ENCODE data around the gene CDADC1. TPM values are rescaled to one million over a fixed set of nuclear protein-coding genes. Genes with fewer than 3 reads are reported as not detected.
A peak's percentile ranks its signal among the peaks of the same experiment; 100 is the strongest.

The CDADC1 gene
- total RNA-seq, 2 experiments from 2014 or later, result 9.1 to 11.3 TPM

- Mint-ChIP-seq H3K27ac (no peak overlapping the region), H3K4me3 (no peak overlapping the region), H3K4me1 (ENCODE audit: low read depth) (no peaks in the 10 kb centered on the region), H3K9me3 (no peaks in the 10 kb centered on the region), H3K27me3 (peaks cover 12% of the 10 kb centered on the region), H3K36me3 (ENCODE audit: low read depth) (no peaks in the 10 kb centered on the region)
- Histone ChIP-seq H3K27ac (ENCODE audit: low read depth in 1 of 2, low read length in 2 of 2) (no peak overlapping the region), H3K27me3 (ENCODE audit: control insufficient read depth in 1 of 2, insufficient read depth in 2 of 2, low read length in 2 of 2) (peaks cover 0 to 7% of the 10 kb centered on the region in 2 experiments), H3K4me1 (ENCODE audit: insufficient read depth, low read length) (no peaks in the 10 kb centered on the region), H3K9me3 (ENCODE audit: control insufficient read depth in 1 of 2, insufficient read depth in 1 of 2, low read length in 2 of 2) (no peaks in the 10 kb centered on the region), H3K36me3 (ENCODE audit: insufficient read depth, low read length) (no peaks in the 10 kb centered on the region), H3K4me3 (ENCODE audit: low read length) (no peak overlapping the region)
- CTCF ChIA-PET, result interaction anchor here (1.1 to 1.6 kb wide), 5 partner anchors 9 to 46 kb away, joined by 4 to 20 read pairs (median 6); no protein-coding TSS in a partner anchor
- intact Hi-C loops (cut with DNase I, micrococcal nuclease), result loop anchor here (1.0 to 5.0 kb wide), 3 partner anchors 41 to 367 kb away; no protein-coding TSS in a partner anchor
- peak; percentile 46 for TF ChIP-seq CTCF (IDR thresholded peaks at IDR 0.05)
- POLR2A ChIA-PET, result interaction anchor here (1.0 kb wide), 1 partner anchor 9 kb away, joined by 3 read pairs; no protein-coding TSS in a partner anchor
- peak; percentile 70 for ATAC-seq (ENCODE audit: poor library complexity)
- DNase-seq, result peak in 8 of 14 experiments; percentile 21 to 74 (median 46)
These were observed 7.7 kb upstream of the CDADC1 start for GRCh38 chr13:49240017-49240416.

GRCh38 chr13:49241296-49241695 lies 6.4 kb upstream of the CDADC1 start:
- Mint-ChIP-seq H3K4me3 (no peak overlapping the region), H3K27me3 (peaks cover 7% of the 10 kb centered on the region), H3K36me3 (ENCODE audit: low read depth) (no peaks in the 10 kb centered on the region), H3K27ac (no peak overlapping the region), H3K4me1 (ENCODE audit: low read depth) (no peaks in the 10 kb centered on the region), H3K9me3 (no peaks in the 10 kb centered on the region)
- POLR2A ChIA-PET, result no interaction called here
- ATAC-seq (ENCODE audit: poor library complexity) (no peak), DNase-seq (no peak)
- Histone ChIP-seq H3K27ac (ENCODE audit: low read depth in 1 of 2, low read length in 2 of 2) (no peak overlapping the region), H3K4me3 (ENCODE audit: low read length) (no peak overlapping the region), H3K27me3 (ENCODE audit: control insufficient read depth in 1 of 2, insufficient read depth in 2 of 2, low read length in 2 of 2) (peaks cover 0 to 7% of the 10 kb centered on the region in 2 experiments), H3K4me1 (ENCODE audit: insufficient read depth, low read length) (no peaks in the 10 kb centered on the region), H3K9me3 (ENCODE audit: control insufficient read depth in 1 of 2, insufficient read depth in 1 of 2, low read length in 2 of 2) (no peaks in the 10 kb centered on the region), H3K36me3 (ENCODE audit: insufficient read depth, low read length) (no peaks in the 10 kb centered on the region)
- intact Hi-C loops (cut with DNase I, micrococcal nuclease), result loop anchor here (2.0 to 5.0 kb wide), 2 partner anchors 40 to 366 kb away; no protein-coding TSS in a partner anchor
- no peak for TF ChIP-seq CTCF (IDR thresholded peaks at IDR 0.05)
- CTCF ChIA-PET, result no interaction called here

- peaks cover 25% of the 10 kb centered on the region for H3K4me1 Mint-ChIP-seq (ENCODE audit: low read depth)
- Histone ChIP-seq H3K4me3 (ENCODE audit: low read length) (no peak overlapping the region), H3K27ac (ENCODE audit: low read depth in 1 of 2, low read length in 2 of 2) (no peak overlapping the region), H3K9me3 (ENCODE audit: control insufficient read depth in 1 of 2, insufficient read depth in 1 of 2, low read length in 2 of 2) (no peaks in the 10 kb centered on the region), H3K36me3 (ENCODE audit: insufficient read depth, low read length) (no peaks in the 10 kb centered on the region), H3K4me1 (ENCODE audit: insufficient read depth, low read length) (peaks cover 16% of the 10 kb centered on the region), H3K27me3 (ENCODE audit: control insufficient read depth in 1 of 2, insufficient read depth in 2 of 2, low read length in 2 of 2) (peaks cover 0 to 7% of the 10 kb centered on the region in 2 experiments)
- no peak for TF ChIP-seq CTCF (IDR thresholded peaks at IDR 0.05)
- H3K9me3 Mint-ChIP-seq, result no peaks in the 10 kb centered on the region
- DNase-seq (no peak), ATAC-seq (ENCODE audit: poor library complexity) (no peak)
- POLR2A ChIA-PET, result interaction anchor here (1.3 kb wide), 1 partner anchor 19 kb away, joined by 4 read pairs; no protein-coding TSS in a partner anchor
- intact Hi-C loops (cut with DNase I, micrococcal nuclease), result no loop called here
- peaks cover 7% of the 10 kb centered on the region for H3K27me3 Mint-ChIP-seq
- peak overlapping the region; percentile 6 for H3K4me3 Mint-ChIP-seq
- H3K27ac Mint-ChIP-seq, result no peak overlapping the region
- CTCF ChIA-PET, result interaction anchor here (0.9 to 1.3 kb wide), 2 partner anchors 20 to 36 kb away, joined by 3 to 5 read pairs; no protein-coding TSS in a partner anchor
- H3K36me3 Mint-ChIP-seq (ENCODE audit: low read depth), result peaks cover 20% of the 10 kb centered on the region
These were observed 2.6 kb upstream of the CDADC1 start for GRCh38 chr13:49245101-49245500.

Measured in CD4-positive, alpha-beta T cell (primary cell).